ENCODE measurements around the gene CCDC107. TPM values are rescaled to one million over a fixed set of nuclear protein-coding genes. Genes with fewer than 3 reads are reported as not detected.

The CCDC107 gene
- total and polyA plus RNA-seq, 4 donors: 5.4 to 20.2 (median 10.4) TPM

DNA sequence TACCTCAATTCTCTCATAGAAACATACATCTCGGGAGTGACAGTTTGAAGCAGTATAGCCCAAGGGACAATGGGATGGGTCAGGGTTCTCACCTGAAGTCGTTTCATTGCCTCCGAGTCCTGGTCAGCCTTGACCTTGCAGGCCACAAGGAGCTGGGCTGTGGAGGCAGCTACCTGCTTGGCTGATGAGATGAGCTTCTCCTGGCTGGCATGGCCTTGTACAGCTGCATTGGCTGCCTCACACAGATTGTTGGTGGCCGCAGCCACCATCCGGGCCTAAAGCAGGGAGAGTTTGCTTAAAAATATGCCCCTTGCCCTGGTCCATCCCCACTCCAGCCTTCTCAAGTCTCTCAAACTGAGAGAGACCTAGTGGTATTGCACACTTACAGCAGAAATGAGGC is 40.1 kb downstream of the CCDC107 start:
- TF ChIP-seq YY1 (IDR thresholded peaks at IDR 0.05) (no peak), JUND (IDR thresholded peaks at IDR 0.05) (no peak), HNF4A (conservative IDR thresholded peaks at IDR 0.05) (no peak), FOXA1 (IDR thresholded peaks at IDR 0.05) (no peak), RXRA (IDR thresholded peaks at IDR 0.05) (no peak), GABPA (IDR thresholded peaks at IDR 0.05 in 1 of 2, conservative IDR thresholded peaks at IDR 0.05 in 1 of 2) (no peak), FOXA2 (IDR thresholded peaks at IDR 0.05) (no peak), NR2F2 (IDR thresholded peaks at IDR 0.05) (no peak), SP1 (IDR thresholded peaks at IDR 0.05) (no peak)
- TF ChIP-seq, protein P1, sequence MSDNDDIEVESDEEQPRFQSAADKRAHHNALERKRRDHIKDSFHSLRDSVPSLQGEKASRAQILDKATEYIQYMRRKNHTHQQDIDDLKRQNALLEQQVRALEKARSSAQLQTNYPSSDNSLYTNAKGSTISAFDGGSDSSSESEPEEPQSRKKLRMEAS (IDR thresholded peaks at IDR 0.05): no peak
- TF ChIP-seq, protein P2, sequence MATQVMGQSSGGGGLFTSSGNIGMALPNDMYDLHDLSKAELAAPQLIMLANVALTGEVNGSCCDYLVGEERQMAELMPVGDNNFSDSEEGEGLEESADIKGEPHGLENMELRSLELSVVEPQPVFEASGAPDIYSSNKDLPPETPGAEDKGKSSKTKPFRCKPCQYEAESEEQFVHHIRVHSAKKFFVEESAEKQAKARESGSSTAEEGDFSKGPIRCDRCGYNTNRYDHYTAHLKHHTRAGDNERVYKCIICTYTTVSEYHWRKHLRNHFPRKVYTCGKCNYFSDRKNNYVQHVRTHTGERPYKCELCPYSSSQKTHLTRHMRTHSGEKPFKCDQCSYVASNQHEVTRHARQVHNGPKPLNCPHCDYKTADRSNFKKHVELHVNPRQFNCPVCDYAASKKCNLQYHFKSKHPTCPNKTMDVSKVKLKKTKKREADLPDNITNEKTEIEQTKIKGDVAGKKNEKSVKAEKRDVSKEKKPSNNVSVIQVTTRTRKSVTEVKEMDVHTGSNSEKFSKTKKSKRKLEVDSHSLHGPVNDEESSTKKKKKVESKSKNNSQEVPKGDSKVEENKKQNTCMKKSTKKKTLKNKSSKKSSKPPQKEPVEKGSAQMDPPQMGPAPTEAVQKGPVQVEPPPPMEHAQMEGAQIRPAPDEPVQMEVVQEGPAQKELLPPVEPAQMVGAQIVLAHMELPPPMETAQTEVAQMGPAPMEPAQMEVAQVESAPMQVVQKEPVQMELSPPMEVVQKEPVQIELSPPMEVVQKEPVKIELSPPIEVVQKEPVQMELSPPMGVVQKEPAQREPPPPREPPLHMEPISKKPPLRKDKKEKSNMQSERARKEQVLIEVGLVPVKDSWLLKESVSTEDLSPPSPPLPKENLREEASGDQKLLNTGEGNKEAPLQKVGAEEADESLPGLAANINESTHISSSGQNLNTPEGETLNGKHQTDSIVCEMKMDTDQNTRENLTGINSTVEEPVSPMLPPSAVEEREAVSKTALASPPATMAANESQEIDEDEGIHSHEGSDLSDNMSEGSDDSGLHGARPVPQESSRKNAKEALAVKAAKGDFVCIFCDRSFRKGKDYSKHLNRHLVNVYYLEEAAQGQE (IDR thresholded peaks at IDR 0.05): no peak
- TF ChIP-seq, protein P3, sequence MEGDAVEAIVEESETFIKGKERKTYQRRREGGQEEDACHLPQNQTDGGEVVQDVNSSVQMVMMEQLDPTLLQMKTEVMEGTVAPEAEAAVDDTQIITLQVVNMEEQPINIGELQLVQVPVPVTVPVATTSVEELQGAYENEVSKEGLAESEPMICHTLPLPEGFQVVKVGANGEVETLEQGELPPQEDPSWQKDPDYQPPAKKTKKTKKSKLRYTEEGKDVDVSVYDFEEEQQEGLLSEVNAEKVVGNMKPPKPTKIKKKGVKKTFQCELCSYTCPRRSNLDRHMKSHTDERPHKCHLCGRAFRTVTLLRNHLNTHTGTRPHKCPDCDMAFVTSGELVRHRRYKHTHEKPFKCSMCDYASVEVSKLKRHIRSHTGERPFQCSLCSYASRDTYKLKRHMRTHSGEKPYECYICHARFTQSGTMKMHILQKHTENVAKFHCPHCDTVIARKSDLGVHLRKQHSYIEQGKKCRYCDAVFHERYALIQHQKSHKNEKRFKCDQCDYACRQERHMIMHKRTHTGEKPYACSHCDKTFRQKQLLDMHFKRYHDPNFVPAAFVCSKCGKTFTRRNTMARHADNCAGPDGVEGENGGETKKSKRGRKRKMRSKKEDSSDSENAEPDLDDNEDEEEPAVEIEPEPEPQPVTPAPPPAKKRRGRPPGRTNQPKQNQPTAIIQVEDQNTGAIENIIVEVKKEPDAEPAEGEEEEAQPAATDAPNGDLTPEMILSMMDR (IDR thresholded peaks at IDR 0.05; ENCODE audit: low read depth, low read length, missing input control): no peak
- DNase-seq (ENCODE audit: low spot score): no peak
- no peaks in the 10 kb centered on the region for H3K9me3 ChIP-seq (ENCODE audit: control insufficient read depth in 4 of 4, low read length in 3 of 4)
- no peak overlapping the region for H3K9ac ChIP-seq (ENCODE audit: low read depth in 1 of 2, low read length in 2 of 2)
- no peak overlapping the region for H3K4me3 ChIP-seq (ENCODE audit: low read depth in 1 of 3, low read length in 3 of 3)
- WGBS: 96% methylated on average over 5 of the region's 5 CpGs
- no peaks in the 10 kb centered on the region for H3K4me1 ChIP-seq (ENCODE audit: control insufficient read depth in 4 of 4, insufficient read depth in 4 of 4, low read length in 3 of 4)
- H3K36me3 ChIP-seq (ENCODE audit: control insufficient read depth in 4 of 4, insufficient read depth in 3 of 4, low read depth in 1 of 4, low read length in 3 of 4): peaks cover 32 to 70% (median 60%) of the 10 kb centered on the region in 4 donors
- no peak overlapping the region for H3K27ac ChIP-seq (ENCODE audit: low read depth in 1 of 2, low read length in 2 of 2)
- H3K27me3 ChIP-seq (ENCODE audit: control insufficient read depth in 4 of 4, insufficient read depth in 4 of 4, low read length in 3 of 4): no peaks in the 10 kb centered on the region

DNA sequence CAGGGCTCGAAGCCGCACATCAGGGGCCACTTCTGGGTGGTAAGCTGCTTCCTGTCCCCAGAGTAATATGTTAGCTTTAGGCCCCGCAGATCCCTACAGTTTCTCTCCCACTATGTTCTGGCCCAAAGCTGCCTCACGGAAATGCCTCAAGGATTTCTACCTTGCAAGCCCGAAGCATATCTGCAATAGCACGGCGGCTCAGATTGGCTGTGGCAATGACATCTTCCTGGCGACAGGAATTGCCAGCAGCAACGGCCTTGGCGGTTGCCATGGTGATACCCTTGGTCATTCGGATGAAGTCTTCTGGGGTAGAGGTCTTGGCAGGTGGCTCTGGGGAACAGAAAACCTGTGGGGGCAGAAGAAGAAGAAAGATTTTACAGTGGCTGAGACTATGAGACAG is 41.9 kb downstream of the CCDC107 start:
- Histone ChIP-seq H3K4me3 (ENCODE audit: low read depth in 1 of 3, low read length in 3 of 3) (no peak overlapping the region), H3K9ac (ENCODE audit: low read depth in 1 of 2, low read length in 2 of 2) (no peak overlapping the region), H3K36me3 (ENCODE audit: control insufficient read depth in 4 of 4, insufficient read depth in 3 of 4, low read depth in 1 of 4, low read length in 3 of 4) (peaks cover 39 to 88% (median 77%) of the 10 kb centered on the region in 4 donors), H3K4me1 (ENCODE audit: control insufficient read depth in 4 of 4, insufficient read depth in 4 of 4, low read length in 3 of 4) (no peaks in the 10 kb centered on the region), H3K27me3 (ENCODE audit: control insufficient read depth in 4 of 4, insufficient read depth in 4 of 4, low read length in 3 of 4) (no peaks in the 10 kb centered on the region), H3K9me3 (ENCODE audit: control insufficient read depth in 4 of 4, low read length in 3 of 4) (no peaks in the 10 kb centered on the region), H3K27ac (ENCODE audit: low read depth in 1 of 2, low read length in 2 of 2) (no peak overlapping the region)
- 91% methylated on average over 11 of the region's 11 CpGs for WGBS
- no peak for DNase-seq (ENCODE audit: low spot score)
- TF ChIP-seq NR2F2 (IDR thresholded peaks at IDR 0.05) (no peak), RAD21 (IDR thresholded peaks at IDR 0.05) (no peak), RXRA (IDR thresholded peaks at IDR 0.05) (no peak), FOXA2 (IDR thresholded peaks at IDR 0.05) (no peak), TAF1 (conservative IDR thresholded peaks at IDR 0.05) (no peak), SP1 (IDR thresholded peaks at IDR 0.05) (no peak), YY1 (IDR thresholded peaks at IDR 0.05) (no peak), EGR1 (IDR thresholded peaks at IDR 0.05; ENCODE audit: low read depth in 2 of 2) (no peak), HNF4A (conservative IDR thresholded peaks at IDR 0.05) (no peak), GABPA (IDR thresholded peaks at IDR 0.05 in 1 of 2, conservative IDR thresholded peaks at IDR 0.05 in 1 of 2) (no peak), FOXA1 (IDR thresholded peaks at IDR 0.05) (no peak), JUND (IDR thresholded peaks at IDR 0.05) (no peak), HNF4G (IDR thresholded peaks at IDR 0.05) (no peak)
- TF ChIP-seq, protein P3 (IDR thresholded peaks at IDR 0.05; ENCODE audit: low read depth, low read length, missing input control): no peak
- TF ChIP-seq, protein P4, sequence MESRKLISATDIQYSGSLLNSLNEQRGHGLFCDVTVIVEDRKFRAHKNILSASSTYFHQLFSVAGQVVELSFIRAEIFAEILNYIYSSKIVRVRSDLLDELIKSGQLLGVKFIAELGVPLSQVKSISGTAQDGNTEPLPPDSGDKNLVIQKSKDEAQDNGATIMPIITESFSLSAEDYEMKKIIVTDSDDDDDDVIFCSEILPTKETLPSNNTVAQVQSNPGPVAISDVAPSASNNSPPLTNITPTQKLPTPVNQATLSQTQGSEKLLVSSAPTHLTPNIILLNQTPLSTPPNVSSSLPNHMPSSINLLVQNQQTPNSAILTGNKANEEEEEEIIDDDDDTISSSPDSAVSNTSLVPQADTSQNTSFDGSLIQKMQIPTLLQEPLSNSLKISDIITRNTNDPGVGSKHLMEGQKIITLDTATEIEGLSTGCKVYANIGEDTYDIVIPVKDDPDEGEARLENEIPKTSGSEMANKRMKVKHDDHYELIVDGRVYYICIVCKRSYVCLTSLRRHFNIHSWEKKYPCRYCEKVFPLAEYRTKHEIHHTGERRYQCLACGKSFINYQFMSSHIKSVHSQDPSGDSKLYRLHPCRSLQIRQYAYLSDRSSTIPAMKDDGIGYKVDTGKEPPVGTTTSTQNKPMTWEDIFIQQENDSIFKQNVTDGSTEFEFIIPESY (IDR thresholded peaks at IDR 0.05): no peak
- TF ChIP-seq, protein P5, sequence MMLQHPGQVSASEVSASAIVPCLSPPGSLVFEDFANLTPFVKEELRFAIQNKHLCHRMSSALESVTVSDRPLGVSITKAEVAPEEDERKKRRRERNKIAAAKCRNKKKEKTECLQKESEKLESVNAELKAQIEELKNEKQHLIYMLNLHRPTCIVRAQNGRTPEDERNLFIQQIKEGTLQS (IDR thresholded peaks at IDR 0.05): no peak
- TF ChIP-seq, protein P2 (IDR thresholded peaks at IDR 0.05): no peak
